NCI-H1417 (cell line): Measurements from ENCODE around the gene TBC1D3H.
"Not testable (repeated sequence)": the region's sequence is repeated elsewhere in the genome, so short reads cannot be mapped to it uniquely, and the experiment has no call there.

Experiments used
- DNase-seq, 3 experiments: peaks; one replicate each; lab custom pipeline; 2025; lab: John Stamatoyannopoulos, UW

The TBC1D3H gene

GRCh38 chr17:36388385-36389245 lies at the start of gene TBC1D3H:
Gene TBC1D3H (minus strand): TSS chr17:36388435. CDS start chr17:36386895, 1,540 bp downstream.
- not testable (repeated sequence) for DNase-seq

DNA sequence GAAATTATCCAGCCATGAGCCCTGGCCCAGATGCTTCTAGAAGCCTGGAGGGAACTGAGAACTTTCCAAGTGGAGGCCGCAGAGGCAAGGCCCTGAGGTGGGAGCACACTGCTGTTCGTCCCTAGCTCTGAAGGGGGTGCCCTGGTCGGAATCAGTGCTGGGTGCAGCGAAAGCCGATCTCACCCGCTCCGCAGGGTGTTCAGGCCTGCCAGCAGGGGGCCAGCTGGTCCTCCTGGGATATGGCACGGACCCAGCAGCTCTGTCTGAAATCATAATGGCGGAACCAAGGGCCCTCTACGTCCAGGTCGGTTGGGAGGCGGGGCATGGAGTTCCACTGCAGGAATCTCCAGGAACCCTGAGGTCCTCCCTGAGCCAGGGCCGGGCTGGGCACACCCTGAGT lies 40.7 kb upstream of the TBC1D3H start:
- DNase-seq = not testable (repeated sequence)

- not testable (repeated sequence) for DNase-seq
Observed at GRCh38 chr17:36415180-36415941, 27.1 kb upstream of the TBC1D3H start.

DNA sequence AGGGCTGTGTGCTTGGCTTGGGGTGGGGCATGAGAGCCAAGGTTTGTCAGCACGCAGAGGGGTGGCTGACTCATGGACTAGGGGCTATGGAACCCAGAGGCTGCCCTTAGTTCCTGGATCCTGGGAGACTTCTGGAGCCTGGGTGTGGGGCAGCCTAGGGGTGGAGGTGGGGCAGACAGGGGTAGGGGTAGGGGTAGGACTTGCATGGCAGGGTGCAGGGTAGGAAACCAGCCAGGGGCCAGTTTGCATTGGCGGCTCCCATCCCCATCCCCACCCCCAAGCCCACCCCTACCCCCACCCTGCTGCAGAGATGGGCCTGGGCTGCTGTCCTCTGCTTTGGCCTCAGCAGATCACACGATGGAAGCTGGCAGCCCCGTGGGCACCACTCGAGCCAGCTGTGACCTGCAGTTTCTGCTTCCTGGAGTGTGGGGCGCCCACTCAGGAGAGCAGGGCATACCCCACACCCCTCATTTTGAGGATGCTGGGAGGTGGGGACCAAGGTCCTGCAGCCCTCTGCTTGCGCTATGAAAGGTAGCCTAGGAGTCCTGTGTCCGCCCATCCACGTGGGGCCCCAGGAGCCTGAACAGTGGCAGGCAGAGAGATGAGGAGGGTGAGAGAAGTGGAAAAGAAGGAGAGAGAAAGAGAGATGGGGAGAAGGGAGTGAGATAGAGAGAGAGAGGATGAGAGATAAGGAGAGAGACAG lies 2.9 kb upstream of the TBC1D3H start:
- not testable (repeated sequence) for DNase-seq

- DNase-seq = not testable (repeated sequence)
Observed at GRCh38 chr17:36375938-36376337, 12.3 kb downstream of the TBC1D3H start.

- DNase-seq = not testable (repeated sequence)
Observed at GRCh38 chr17:36362496-36362895, 25.7 kb downstream of the TBC1D3H start.
